Prostate gland (tissue), 2 donors: ENCODE results near the gene FGF12. TPM values are rescaled to one million over a fixed set of nuclear protein-coding genes. Genes with fewer than 3 reads are reported as not detected.

Experiments
- DNase-seq: peaks from one replicate; pipeline ENCODE4 v3.0.0-alpha.2; 2019; ENCODE audit warnings: low spot score
- H3K27ac ChIP-seq, 2 donors: fragments of 200-600 bp; sonication (generic); 2 replicates each; pipeline ENCODE4 v1.5.1; 2017 to 2019
- H3K27me3 ChIP-seq: fragments of 200-600 bp; sonication (generic); replicated peaks from 2 replicates; pipeline ENCODE4 v1.5.1; 2019; ENCODE audit not compliant: insufficient read depth
- H3K36me3 ChIP-seq, 2 donors: fragments of 200-600 bp; sonication (generic); 1 replicate in 1 of 2; 2 replicates in 1 of 2; pipeline versions ENCODE4 v1.5.1 to v1.8.1; 2017 to 2019
- H3K4me1 ChIP-seq: fragments of 200-600 bp; sonication (generic); replicated peaks from 2 replicates; pipeline ENCODE4 v1.5.1; 2019
- H3K4me3 ChIP-seq, 2 donors: fragments of 200-600 bp; sonication (generic); 2 replicates each; pipeline ENCODE4 v1.5.1; 2017 to 2019
- H3K9me3 ChIP-seq: fragments of 200-600 bp; sonication (generic); 2 replicates; pipeline ENCODE4 v1.5.1; 2017
- POLR2A ChIP-seq: fragments of 450-650 bp; IDR thresholded peaks from one replicate; pipeline ENCODE4 v1.6.1; 2016; ENCODE audit warnings: antibody characterized with exemption, mild to moderate bottlenecking
- POLR2AphosphoS5 ChIP-seq: sonication (generic); formaldehyde crosslinking; IDR thresholded peaks from one replicate; pipeline ENCODE4 v1.6.1; 2017; ENCODE audit warnings: antibody characterized with exemption
- WGBS: methylation state at CpG from one replicate; pipeline ENCODE4 v1.1.5; 2018; 5-methylcytosine and 5-hydroxymethylcytosine counted together
- intact Hi-C: fragments of 100-400 bp; cut with DNase I; formaldehyde crosslinking; loops from one replicate; pipeline ENCODE4 v1.14.2; 2022
- total RNA-seq, 2 donors: library from RNA; depleted of rRNA; stranded (reverse); fragments of >200 nt; gene quantifications; one replicate each; pipeline ENCODE4 v1.1.0, GENCODE V29; 2016
- TF ChIP-seq, protein P1 (sequence below), 4 experiments: fragments of 200-600 bp in 2 of 4; fragments of 450-650 bp in 2 of 4; sonication (generic) in 2 of 4; IDR thresholded peaks; 1 replicate in 3 of 4; 2 replicates in 1 of 4; pipeline ENCODE4 v1.5.1; 2016 to 2019; ENCODE audit warnings: antibody characterized with exemption in 4 of 4, mild to moderate bottlenecking in 2 of 4, moderate library complexity in 2 of 4

FGF12 gene
- total RNA-seq, 2 donors from 2014 or later: 2.4 to 5.7 TPM

DNA sequence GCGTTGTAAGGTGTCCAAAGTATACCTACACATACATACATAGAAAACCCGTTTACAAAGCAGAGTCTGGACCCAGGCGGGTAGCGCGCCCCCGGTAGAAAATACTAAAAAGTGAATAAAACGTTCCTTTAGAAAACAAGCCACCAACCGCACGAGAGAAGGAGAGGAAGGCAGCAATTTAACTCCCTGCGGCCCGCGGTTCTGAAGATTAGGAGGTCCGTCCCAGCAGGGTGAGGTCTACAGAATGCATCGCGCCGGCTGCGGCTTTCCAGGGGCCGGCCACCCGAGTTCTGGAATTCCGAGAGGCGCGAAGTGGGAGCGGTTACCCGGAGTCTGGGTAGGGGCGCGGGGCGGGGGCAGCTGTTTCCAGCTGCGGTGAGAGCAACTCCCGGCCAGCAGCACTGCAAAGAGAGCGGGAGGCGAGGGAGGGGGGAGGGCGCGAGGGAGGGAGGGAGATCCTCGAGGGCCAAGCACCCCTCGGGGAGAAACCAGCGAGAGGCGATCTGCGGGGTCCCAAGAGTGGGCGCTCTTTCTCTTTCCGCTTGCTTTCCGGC, 318.6 kb downstream of the FGF12 start:
- H3K4me1 ChIP-seq: no peaks in the 10 kb centered on the region
- WGBS: under 1% methylated on average over 40 of the region's 41 CpGs
- H3K4me3 ChIP-seq: peak overlapping the region; percentile 32 to 42
- H3K27me3 ChIP-seq: peaks cover 8% of the 10 kb centered on the region
- DNase-seq: no peak
- H3K36me3 ChIP-seq: no peaks in the 10 kb centered on the region
- H3K27ac ChIP-seq: no peak overlapping the region
- H3K9me3 ChIP-seq: no peaks in the 10 kb centered on the region
- intact Hi-C loops: no loop called here
- TF ChIP-seq POLR2A: no peak
- no peak for TF ChIP-seq POLR2AphosphoS5
- TF ChIP-seq, protein P1, sequence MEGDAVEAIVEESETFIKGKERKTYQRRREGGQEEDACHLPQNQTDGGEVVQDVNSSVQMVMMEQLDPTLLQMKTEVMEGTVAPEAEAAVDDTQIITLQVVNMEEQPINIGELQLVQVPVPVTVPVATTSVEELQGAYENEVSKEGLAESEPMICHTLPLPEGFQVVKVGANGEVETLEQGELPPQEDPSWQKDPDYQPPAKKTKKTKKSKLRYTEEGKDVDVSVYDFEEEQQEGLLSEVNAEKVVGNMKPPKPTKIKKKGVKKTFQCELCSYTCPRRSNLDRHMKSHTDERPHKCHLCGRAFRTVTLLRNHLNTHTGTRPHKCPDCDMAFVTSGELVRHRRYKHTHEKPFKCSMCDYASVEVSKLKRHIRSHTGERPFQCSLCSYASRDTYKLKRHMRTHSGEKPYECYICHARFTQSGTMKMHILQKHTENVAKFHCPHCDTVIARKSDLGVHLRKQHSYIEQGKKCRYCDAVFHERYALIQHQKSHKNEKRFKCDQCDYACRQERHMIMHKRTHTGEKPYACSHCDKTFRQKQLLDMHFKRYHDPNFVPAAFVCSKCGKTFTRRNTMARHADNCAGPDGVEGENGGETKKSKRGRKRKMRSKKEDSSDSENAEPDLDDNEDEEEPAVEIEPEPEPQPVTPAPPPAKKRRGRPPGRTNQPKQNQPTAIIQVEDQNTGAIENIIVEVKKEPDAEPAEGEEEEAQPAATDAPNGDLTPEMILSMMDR (IDR thresholded peaks at IDR 0.05): no peak

DNA sequence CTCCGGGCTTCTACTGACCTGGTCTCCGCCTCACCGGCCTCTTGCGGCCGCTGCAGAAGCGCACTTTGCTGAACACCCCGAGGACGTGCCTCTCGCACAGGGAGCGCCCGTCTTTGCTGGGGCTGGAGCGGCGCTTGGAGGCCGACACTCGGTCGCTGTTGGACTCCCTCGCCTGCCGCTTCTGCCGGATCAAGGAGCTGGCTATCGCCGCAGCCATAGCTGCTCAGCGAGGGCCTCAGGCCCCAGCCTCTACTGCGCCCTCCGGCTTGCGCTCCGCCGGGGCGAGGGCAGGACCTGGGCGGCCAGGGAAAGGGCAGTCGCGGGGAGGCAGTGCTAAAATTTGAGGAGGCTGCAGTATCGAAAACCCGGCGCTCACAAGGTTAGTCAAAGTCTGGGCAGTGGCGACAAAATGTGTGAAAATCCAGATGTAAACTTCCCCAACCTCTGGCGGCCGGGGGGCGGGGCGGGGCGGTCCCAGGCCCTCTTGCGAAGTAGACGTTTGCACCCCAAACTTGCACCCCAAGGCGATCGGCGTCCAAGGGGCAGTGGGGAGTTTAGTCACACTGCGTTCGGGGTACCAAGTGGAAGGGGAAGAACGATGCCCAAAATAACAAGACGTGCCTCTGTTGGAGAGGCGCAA, 319.2 kb downstream of the FGF12 start:
- Histone ChIP-seq H3K27ac (no peak overlapping the region), H3K9me3 (no peaks in the 10 kb centered on the region), H3K36me3 (no peaks in the 10 kb centered on the region), H3K4me1 (no peaks in the 10 kb centered on the region), H3K4me3 (peak overlapping the region; percentile 32 to 42), H3K27me3 (peaks cover 8% of the 10 kb centered on the region)
- intact Hi-C loops: no loop called here
- WGBS: 1% methylated on average over 47 of the region's 50 CpGs
- no peak for DNase-seq
- no peak for TF ChIP-seq POLR2AphosphoS5
- TF ChIP-seq POLR2A: no peak
- TF ChIP-seq, protein P1 (IDR thresholded peaks at IDR 0.05): no peak

DNA sequence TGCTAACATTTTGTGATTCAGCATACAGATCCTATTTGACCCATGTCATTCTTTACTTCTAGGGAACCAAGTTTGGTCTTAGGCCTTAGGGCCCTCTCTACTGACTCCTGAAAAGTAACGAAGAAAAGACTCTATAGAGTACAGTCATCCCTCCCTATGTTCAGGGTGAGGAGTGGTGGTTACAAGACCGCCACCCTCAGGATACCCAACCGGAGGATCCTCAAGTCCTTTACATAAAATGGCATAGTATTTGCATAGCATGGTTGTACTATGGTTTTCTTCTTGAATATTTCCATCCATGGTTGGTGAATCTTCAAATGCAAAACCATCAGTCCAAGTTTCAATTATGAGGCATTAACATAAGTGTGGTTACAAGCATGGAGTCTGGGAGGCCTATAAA, 327.6 kb downstream of the FGF12 start:
- Histone ChIP-seq H3K36me3 (no peaks in the 10 kb centered on the region), H3K4me3 (no peak overlapping the region), H3K27ac (no peak overlapping the region), H3K27me3 (no peaks in the 10 kb centered on the region), H3K4me1 (no peaks in the 10 kb centered on the region), H3K9me3 (no peaks in the 10 kb centered on the region)
- TF ChIP-seq, protein P1 (IDR thresholded peaks at IDR 0.05): no peak
- TF ChIP-seq POLR2AphosphoS5 (no peak), POLR2A (no peak)
- WGBS: 96% methylated on average over 3 of the region's 3 CpGs
- intact Hi-C loops: no loop called here
- no peak for DNase-seq

DNA sequence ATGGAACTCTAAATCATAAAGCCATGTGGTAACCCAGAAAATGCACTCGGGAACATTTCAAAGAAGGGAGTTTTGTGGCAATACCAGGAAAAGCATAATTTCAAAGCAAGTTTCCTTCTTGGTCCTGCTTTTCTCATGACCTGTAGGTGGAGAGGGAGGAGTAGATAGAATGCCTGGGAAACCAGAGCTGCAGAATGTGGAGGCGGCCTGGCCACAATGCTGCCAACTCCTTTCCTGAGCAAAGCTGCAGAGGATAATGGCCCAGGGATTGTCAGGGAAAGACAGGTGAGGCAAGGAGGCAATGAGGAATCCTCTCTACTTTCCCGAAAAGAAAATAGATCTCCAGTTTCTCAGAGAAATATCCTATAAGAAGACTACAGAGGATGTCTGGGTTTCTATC, 330.3 kb downstream of the FGF12 start:
- Histone ChIP-seq H3K27me3 (no peaks in the 10 kb centered on the region), H3K4me1 (no peaks in the 10 kb centered on the region), H3K9me3 (no peaks in the 10 kb centered on the region), H3K36me3 (no peaks in the 10 kb centered on the region), H3K4me3 (no peak overlapping the region), H3K27ac (no peak overlapping the region)
- 96% methylated on average over 3 of the region's 3 CpGs for WGBS
- TF ChIP-seq, protein P1 (IDR thresholded peaks at IDR 0.05): no peak
- no peak for TF ChIP-seq POLR2AphosphoS5
- DNase-seq: no peak
- intact Hi-C loops: no loop called here

DNA sequence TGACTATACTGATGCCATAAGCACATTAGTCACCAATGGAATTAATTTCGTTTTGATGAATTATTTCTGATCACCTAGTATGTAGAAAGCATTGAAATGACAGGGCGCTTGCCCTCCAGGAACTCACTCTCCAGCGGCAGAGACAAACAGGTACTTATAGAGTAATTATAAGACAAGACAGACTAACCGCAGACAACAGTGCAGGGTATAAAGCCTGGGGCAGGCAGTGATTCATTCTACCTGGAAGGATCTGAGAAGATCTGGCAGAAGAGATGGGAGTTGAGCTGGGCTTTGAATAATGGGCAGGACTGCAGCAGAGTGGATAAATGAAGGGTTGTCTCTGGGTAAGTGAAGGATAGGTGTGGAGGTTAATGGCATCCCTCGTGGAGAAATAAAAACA, 331.8 kb downstream of the FGF12 start:
- Histone ChIP-seq H3K4me1 (no peaks in the 10 kb centered on the region), H3K27me3 (no peaks in the 10 kb centered on the region), H3K9me3 (no peaks in the 10 kb centered on the region), H3K36me3 (no peaks in the 10 kb centered on the region), H3K4me3 (no peak overlapping the region), H3K27ac (no peak overlapping the region)
- intact Hi-C loops: no loop called here
- no peak for DNase-seq
- TF ChIP-seq, protein P1 (IDR thresholded peaks at IDR 0.05): no peak
- TF ChIP-seq POLR2AphosphoS5 (no peak), POLR2A (no peak)
- 81% methylated on average over 5 of the region's 5 CpGs for WGBS
